HG03521 (cell line): Measurements from ENCODE around the gene ANKRD53.
A peak's percentile ranks its signal among the peaks of the same experiment; 100 is the strongest.

Experiments
- ATAC-seq: cut with Tn5 transposase; IDR thresholded peaks from one replicate; pipeline ENCODE4 v1.9.1; 2021; ENCODE audit warnings: mild to moderate bottlenecking, moderate library complexity; ENCODE audit not compliant: unreplicated experiment

The ANKRD53 gene

GRCh38 chr2:70942396-70943204 lies 35.8 kb upstream of the ANKRD53 start:
- no peak for ATAC-seq

GRCh38 chr2:70943205-70943871 lies 35.1 kb upstream of the ANKRD53 start:
- ATAC-seq, result no peak

- ATAC-seq, result no peak
Measured at GRCh38 chr2:70944111-70944690, 34.2 kb upstream of the ANKRD53 start.

GRCh38 chr2:70946832-70947442 lies 31.5 kb upstream of the ANKRD53 start:
- ATAC-seq, result no peak

- ATAC-seq, result no peak
Measured at GRCh38 chr2:70947556-70948184, 30.8 kb upstream of the ANKRD53 start.

GRCh38 chr2:70948337-70949003 lies 30.0 kb upstream of the ANKRD53 start:
- ATAC-seq, result peak; percentile 82

GRCh38 chr2:70949086-70949485 lies 29.3 kb upstream of the ANKRD53 start:
- no peak for ATAC-seq

GRCh38 chr2:70954886-70955285 lies 23.5 kb upstream of the ANKRD53 start:
- no peak for ATAC-seq

GRCh38 chr2:70956141-70956540 lies 22.3 kb upstream of the ANKRD53 start:
- no peak for ATAC-seq

- no peak for ATAC-seq
Measured at GRCh38 chr2:70957798-70958197, 20.6 kb upstream of the ANKRD53 start.

- no peak for ATAC-seq
Measured at GRCh38 chr2:70958759-70959158, 19.7 kb upstream of the ANKRD53 start.

GRCh38 chr2:70959271-70959761 lies 19.1 kb upstream of the ANKRD53 start:
- no peak for ATAC-seq

- no peak for ATAC-seq
Measured at GRCh38 chr2:70959851-70960832, 18.3 kb upstream of the ANKRD53 start.

GRCh38 chr2:70960833-70961647 lies 17.4 kb upstream of the ANKRD53 start:
- ATAC-seq, result no peak

- ATAC-seq, result no peak
Measured at GRCh38 chr2:70961648-70961994, 16.8 kb upstream of the ANKRD53 start.

GRCh38 chr2:70962211-70962884 lies 16.1 kb upstream of the ANKRD53 start:
- no peak for ATAC-seq

- no peak for ATAC-seq
Measured at GRCh38 chr2:70962885-70963878, 15.2 kb upstream of the ANKRD53 start.
